AG04450 (cell line): ENCODE data around the gene P2RY4. TPM values are rescaled to one million over a fixed set of nuclear protein-coding genes. Genes with fewer than 3 reads are reported as not detected.
"Not testable (repeated sequence)": the region's sequence is repeated elsewhere in the genome, so short reads cannot be mapped to it uniquely, and the experiment has no call there.

ENCODE experiments used
- CTCF ChIA-PET: fragments of 300-600, 350-600 bp; formaldehyde crosslinking; extraction: SDS; loops from one replicate; lab custom pipeline; 2022; ENCODE audit warnings: antibody characterized with exemption, inconsistent platforms; lab: Charles Lee
- POLR2A ChIA-PET: fragments of 350-600 bp; formaldehyde crosslinking; extraction: SDS; loops from one replicate; lab custom pipeline; 2021; ENCODE audit warnings: antibody characterized with exemption, inconsistent platforms; lab: Yijun Ruan, JAX
- DNase-seq: peaks from one replicate; pipeline ENCODE4 v3.0.0-alpha.2; 2011; ENCODE audit warnings: low read depth, low spot score
- H3K27ac ChIP-seq: one replicate; pipeline ENCODE4 v1.5.1; 2012; ENCODE audit warnings: low read depth, low read length, control low read depth
- H3K27me3 ChIP-seq: one replicate; pipeline ENCODE4 v1.6.0; 2012; ENCODE audit warnings: low read length; ENCODE audit not compliant: control insufficient read depth, insufficient read depth
- H3K4me3 ChIP-seq: 2 replicates; pipeline ENCODE4 v1.5.1; 2011; ENCODE audit warnings: mild to moderate bottlenecking, low read depth, low read length, control low read depth
- H3K9me3 ChIP-seq: 2 replicates; pipeline ENCODE4 v1.5.1; 2012; ENCODE audit warnings: low read length; ENCODE audit not compliant: control insufficient read depth, insufficient read depth
- CTCF ChIP-seq: IDR thresholded peaks from 2 replicates; pipeline ENCODE4 v1.5.1; 2011; ENCODE audit warnings: low read depth, low read length, control low read depth, inconsistent platforms
- polyA plus RNA-seq: library from polyadenylated mRNA; depleted of rRNA; stranded (reverse); fragments of >200 nt; gene quantifications from 2 replicates; pipeline ENCODE4 v1.2.3, GENCODE V29; 2011

P2RY4 gene
- polyA plus RNA-seq, 1 experiment: 0.09 TPM

- POLR2A ChIA-PET: no interaction called here
- H3K4me3 ChIP-seq: no peak overlapping the region
- no peaks in the 10 kb centered on the region for H3K27me3 ChIP-seq
- TF ChIP-seq CTCF: no peak
- CTCF ChIA-PET: no interaction called here
- H3K27ac ChIP-seq: no peak overlapping the region
- no peak for DNase-seq
- no peaks in the 10 kb centered on the region for H3K9me3 ChIP-seq
Observed at GRCh38 chrX:70244881-70245280, 15.1 kb downstream of the P2RY4 start.

GRCh38 chrX:70243601-70244000, 16.4 kb downstream of the P2RY4 start:
- H3K27me3 ChIP-seq, H3K4me3 ChIP-seq, POLR2A ChIA-PET, CTCF ChIA-PET, H3K9me3 ChIP-seq, DNase-seq, H3K27ac ChIP-seq: not testable (repeated sequence)

- Histone ChIP-seq H3K27me3 (no peaks in the 10 kb centered on the region), H3K27ac (no peak overlapping the region), H3K4me3 (no peak overlapping the region), H3K9me3 (no peaks in the 10 kb centered on the region)
- no peak for DNase-seq
- ChIA-PET CTCF (no interaction called here), POLR2A (no interaction called here)
- no peak for TF ChIP-seq CTCF
Observed at GRCh38 chrX:70241501-70241900, 18.5 kb downstream of the P2RY4 start.

- ChIA-PET POLR2A (no interaction called here), CTCF (no interaction called here)
- no peak for DNase-seq
- TF ChIP-seq CTCF: no peak
- Histone ChIP-seq H3K27me3 (no peaks in the 10 kb centered on the region), H3K4me3 (no peak overlapping the region), H3K9me3 (no peaks in the 10 kb centered on the region), H3K27ac (no peak overlapping the region)
Observed at GRCh38 chrX:70240751-70241150, 19.3 kb downstream of the P2RY4 start.

GRCh38 chrX:70234355-70234754, 25.6 kb downstream of the P2RY4 start, which contains the start of gene AWAT1:
TSS of gene AWAT1 (plus strand) at chrX:70234655. CDS start at chrX:70234696, 41 bp downstream.
- DNase-seq: no peak
- Histone ChIP-seq H3K27ac (no peak within 1 kb of the TSS), H3K4me3 (no peak within 1 kb of the TSS), H3K9me3 (no peaks in the 10 kb centered on the region), H3K27me3 (no peaks in the 10 kb centered on the region)
- ChIA-PET POLR2A (no interaction called here), CTCF (no interaction called here)
- no peak for TF ChIP-seq CTCF

GRCh38 chrX:70231666-70232065, 28.3 kb downstream of the P2RY4 start:
- ChIA-PET CTCF (no interaction called here), POLR2A (no interaction called here)
- no peaks in the 10 kb centered on the region for H3K27me3 ChIP-seq
- no peak for DNase-seq
- H3K9me3 ChIP-seq: no peaks in the 10 kb centered on the region
- H3K4me3 ChIP-seq: no peak overlapping the region
- H3K27ac ChIP-seq: no peak overlapping the region
- TF ChIP-seq CTCF: no peak
